Stimulated activated naive B cell treated with anti-CD40 and anti-IgM and Interleukin-4, amounts not matched to agents 10 μg/mL and 1 μg/mL and 100 μg/mL, for 72 hours (primary cell): Measurements from ENCODE around the gene CILP2.
A peak's percentile ranks its signal among the peaks of the same experiment; 100 is the strongest.

Source experiments
- ATAC-seq, 2 donors: fragments of 150-1000 bp; cut with Tn5 transposase; replicated peaks; 2 replicates each; pipeline ENCODE4 v1.10.0; 2021; ENCODE audit warnings: moderate library complexity in 1 of 2
- DNase-seq: peaks from one replicate; pipeline ENCODE4 v3.0.0; 2021
- H3K27ac Mint-ChIP-seq: one replicate; pipeline ENCODE4 v1.8.0; 2022; ENCODE audit warnings: mild to moderate bottlenecking, mixed read lengths
- H3K27me3 Mint-ChIP-seq, 2 donors: one replicate each; pipeline ENCODE4 v1.8.0; 2022; ENCODE audit warnings: mixed read lengths in 2 of 2
- H3K36me3 Mint-ChIP-seq, 2 donors: one replicate each; pipeline ENCODE4 v1.8.0; 2022; ENCODE audit warnings: mixed read lengths in 2 of 2, mild to moderate bottlenecking in 1 of 2
- H3K4me1 Mint-ChIP-seq, 2 donors: one replicate each; pipeline ENCODE4 v1.8.0; 2022; ENCODE audit warnings: mixed read lengths in 2 of 2, mild to moderate bottlenecking in 1 of 2
- H3K4me3 Mint-ChIP-seq, 2 donors: one replicate each; pipeline ENCODE4 v1.8.0; 2022; ENCODE audit warnings: mild to moderate bottlenecking in 2 of 2, mixed read lengths in 2 of 2, moderate library complexity in 1 of 2
- H3K9me3 Mint-ChIP-seq, 2 donors: one replicate each; pipeline ENCODE4 v1.8.0; 2022; ENCODE audit warnings: mixed read lengths in 2 of 2, mild to moderate bottlenecking in 1 of 2

Gene CILP2

GRCh38 chr19:19530889-19531288 is 7.2 kb upstream of the CILP2 start:
- DNase-seq (no peak), ATAC-seq (no peak)
- H3K27me3 Mint-ChIP-seq: no peaks in the 10 kb centered on the region
- H3K4me3 Mint-ChIP-seq: no peak overlapping the region
- H3K4me1 Mint-ChIP-seq: peaks cover 8 to 17% of the 10 kb centered on the region in 2 donors
- no peak overlapping the region for H3K27ac Mint-ChIP-seq
- H3K9me3 Mint-ChIP-seq: no peaks in the 10 kb centered on the region
- H3K36me3 Mint-ChIP-seq: peaks cover 27 to 46% of the 10 kb centered on the region in 2 donors

- no peak overlapping the region for H3K4me3 Mint-ChIP-seq
- DNase-seq (peak; percentile 73), ATAC-seq (peak; percentile 89 to 90)
- peaks cover 35 to 41% of the 10 kb centered on the region in 2 donors for H3K36me3 Mint-ChIP-seq
- peak overlapping the region; percentile 65 for H3K27ac Mint-ChIP-seq
- no peaks in the 10 kb centered on the region for H3K9me3 Mint-ChIP-seq
- H3K27me3 Mint-ChIP-seq: peaks cover 4 to 6% of the 10 kb centered on the region in 2 donors
- peaks cover 7 to 8% of the 10 kb centered on the region in 2 donors for H3K4me1 Mint-ChIP-seq
These were observed 5.9 kb upstream of the CILP2 start for GRCh38 chr19:19531951-19532805.

GRCh38 chr19:19532806-19533701 is 5.0 kb upstream of the CILP2 start:
- no peaks in the 10 kb centered on the region for H3K9me3 Mint-ChIP-seq
- no peak for DNase-seq
- peaks cover 9 to 12% of the 10 kb centered on the region in 2 donors for H3K27me3 Mint-ChIP-seq
- peak; percentile 2 to 8 for ATAC-seq
- peaks cover 32 to 35% of the 10 kb centered on the region in 2 donors for H3K36me3 Mint-ChIP-seq
- peaks cover 7 to 10% of the 10 kb centered on the region in 2 donors for H3K4me1 Mint-ChIP-seq
- H3K4me3 Mint-ChIP-seq: no peak overlapping the region
- peak overlapping the region; percentile 9 for H3K27ac Mint-ChIP-seq

- DNase-seq: no peak
- H3K9me3 Mint-ChIP-seq: no peaks in the 10 kb centered on the region
- peaks cover 14 to 15% of the 10 kb centered on the region in 2 donors for H3K4me1 Mint-ChIP-seq
- H3K27me3 Mint-ChIP-seq: peaks cover 14 to 18% of the 10 kb centered on the region in 2 donors
- no peak for ATAC-seq
- peaks cover 28 to 33% of the 10 kb centered on the region in 2 donors for H3K36me3 Mint-ChIP-seq
- no peak overlapping the region for H3K4me3 Mint-ChIP-seq
- no peak overlapping the region for H3K27ac Mint-ChIP-seq
These were observed 4.2 kb upstream of the CILP2 start for GRCh38 chr19:19533841-19534240.

GRCh38 chr19:19534556-19535265 is 3.4 kb upstream of the CILP2 start:
- Mint-ChIP-seq H3K4me3 (no peak overlapping the region), H3K9me3 (no peaks in the 10 kb centered on the region), H3K27ac (no peak overlapping the region), H3K27me3 (peaks cover 20 to 26% of the 10 kb centered on the region in 2 donors), H3K4me1 (peaks cover 17 to 22% of the 10 kb centered on the region in 2 donors), H3K36me3 (peaks cover 24 to 32% of the 10 kb centered on the region in 2 donors)
- ATAC-seq (no peak), DNase-seq (no peak)

- no peak for DNase-seq
- Mint-ChIP-seq H3K27ac (no peak overlapping the region), H3K27me3 (peaks cover 23 to 35% of the 10 kb centered on the region in 2 donors), H3K36me3 (peaks cover 24 to 32% of the 10 kb centered on the region in 2 donors), H3K9me3 (no peaks in the 10 kb centered on the region), H3K4me1 (peaks cover 18 to 26% of the 10 kb centered on the region in 2 donors), H3K4me3 (no peak overlapping the region)
- ATAC-seq: no peak
These were observed 2.5 kb upstream of the CILP2 start for GRCh38 chr19:19535311-19536191.

- peaks cover 38 to 53% of the 10 kb centered on the region in 2 donors for H3K27me3 Mint-ChIP-seq
- ATAC-seq: no peak
- no peaks in the 10 kb centered on the region for H3K9me3 Mint-ChIP-seq
- H3K36me3 Mint-ChIP-seq: peaks cover 19 to 22% of the 10 kb centered on the region in 2 donors
- DNase-seq: no peak
- peak overlapping the region; percentile 33 to 72 for H3K4me3 Mint-ChIP-seq
- peak overlapping the region; percentile 27 for H3K27ac Mint-ChIP-seq
- H3K4me1 Mint-ChIP-seq: peaks cover 24 to 30% of the 10 kb centered on the region in 2 donors
These were observed 703 bp upstream of the CILP2 start for GRCh38 chr19:19537075-19538048.

GRCh38 chr19:19538785-19539166 is 711 bp downstream of the CILP2 start:
- Mint-ChIP-seq H3K4me1 (peaks cover 24 to 29% of the 10 kb centered on the region in 2 donors), H3K27me3 (peaks cover 49 to 67% of the 10 kb centered on the region in 2 donors), H3K27ac (peak overlapping the region; percentile 81), H3K36me3 (peaks cover 16 to 22% of the 10 kb centered on the region in 2 donors), H3K9me3 (no peaks in the 10 kb centered on the region), H3K4me3 (peak overlapping the region; percentile 46 to 70)
- no peak for DNase-seq
- ATAC-seq: peak; percentile 15 to 27

- H3K9me3 Mint-ChIP-seq: no peaks in the 10 kb centered on the region
- H3K4me1 Mint-ChIP-seq: peaks cover 20 to 29% of the 10 kb centered on the region in 2 donors
- peaks cover 52 to 69% of the 10 kb centered on the region in 2 donors for H3K27me3 Mint-ChIP-seq
- no peak for DNase-seq
- no peak overlapping the region for H3K27ac Mint-ChIP-seq
- H3K36me3 Mint-ChIP-seq: peaks cover 10 to 15% of the 10 kb centered on the region in 2 donors
- peak overlapping the region in 1 of 2 donors; percentile 56 for H3K4me3 Mint-ChIP-seq
- no peak for ATAC-seq
These were observed 1.6 kb downstream of the CILP2 start for GRCh38 chr19:19539698-19540063.

GRCh38 chr19:19540064-19540714 is 2.1 kb downstream of the CILP2 start:
- DNase-seq: peak; percentile 41
- H3K9me3 Mint-ChIP-seq: no peaks in the 10 kb centered on the region
- peak overlapping the region; percentile 76 to 84 for H3K4me3 Mint-ChIP-seq
- peak overlapping the region; percentile 42 for H3K27ac Mint-ChIP-seq
- ATAC-seq: peak; percentile 27 to 50
- H3K4me1 Mint-ChIP-seq: peaks cover 20 to 29% of the 10 kb centered on the region in 2 donors
- peaks cover 52 to 69% of the 10 kb centered on the region in 2 donors for H3K27me3 Mint-ChIP-seq
- H3K36me3 Mint-ChIP-seq: peaks cover 10 to 13% of the 10 kb centered on the region in 2 donors

- H3K36me3 Mint-ChIP-seq: peaks cover 10 to 11% of the 10 kb centered on the region in 2 donors
- H3K9me3 Mint-ChIP-seq: no peaks in the 10 kb centered on the region
- ATAC-seq (peak; percentile 83), DNase-seq (peak; percentile 58)
- H3K4me1 Mint-ChIP-seq: peaks cover 20 to 29% of the 10 kb centered on the region in 2 donors
- H3K4me3 Mint-ChIP-seq: peak overlapping the region; percentile 76 to 84
- peaks cover 52 to 69% of the 10 kb centered on the region in 2 donors for H3K27me3 Mint-ChIP-seq
- H3K27ac Mint-ChIP-seq: peak overlapping the region; percentile 42
These were observed 2.9 kb downstream of the CILP2 start for GRCh38 chr19:19540715-19541515.
